CD4-positive, CD25-positive, alpha-beta regulatory T cell (primary cell): ENCODE data around the gene LRRC52. TPM values are rescaled to one million over a fixed set of nuclear protein-coding genes. Genes with fewer than 3 reads are reported as not detected.
A peak's percentile ranks its signal among the peaks of the same experiment; 100 is the strongest.

Experiments
- ATAC-seq, 2 donors: fragments of 150-1000 bp; cut with Tn5 transposase; one replicate each; pipeline ENCODE4 v1.10.0; 2021; ENCODE audit warnings: low read depth in 2 of 2, moderate number of reproducible peaks in 2 of 2, moderate library complexity in 1 of 2
- DNase-seq, 3 donors: peaks; one replicate each; pipeline versions ENCODE4 v3.0.0 to v3.0.0-alpha.2; 2012 to 2022; ENCODE audit warnings: mixed read lengths in 1 of 3
- H3K27ac ChIP-seq: one replicate; pipeline ENCODE4 v1.7.0; 2013; ENCODE audit warnings: mild to moderate bottlenecking, low read length; ENCODE audit not compliant: insufficient read depth, poor library complexity, severe bottlenecking
- H3K27me3 ChIP-seq: one replicate; pipeline ENCODE4 v1.7.0; 2013; ENCODE audit warnings: low read length; ENCODE audit not compliant: control insufficient read depth, insufficient read depth
- H3K36me3 ChIP-seq: one replicate; pipeline ENCODE4 v1.7.0; 2013; ENCODE audit warnings: mild to moderate bottlenecking, low read length, moderate library complexity; ENCODE audit not compliant: control insufficient read depth, insufficient read depth
- H3K4me1 ChIP-seq: 2 replicates; pipeline ENCODE4 v1.7.0; 2013; ENCODE audit warnings: mild to moderate bottlenecking, low read length; ENCODE audit not compliant: insufficient read depth, control insufficient read depth, poor library complexity, severe bottlenecking
- H3K4me3 ChIP-seq: one replicate; pipeline ENCODE4 v1.7.0; 2013; ENCODE audit warnings: low read depth, mild to moderate bottlenecking, low read length, moderate library complexity
- H3K9me3 ChIP-seq, 2 experiments: 1 replicate in 1 of 2; 2 replicates in 1 of 2; pipeline ENCODE4 v1.7.0; 2013; ENCODE audit warnings: low read length in 2 of 2, mild to moderate bottlenecking in 1 of 2, moderate library complexity in 1 of 2; ENCODE audit not compliant: control insufficient read depth in 2 of 2
- H3K27ac Mint-ChIP-seq, 3 donors: one replicate each; pipeline ENCODE4 v1.8.0; 2020 to 2022; ENCODE audit warnings: mild to moderate bottlenecking in 3 of 3, mixed read lengths in 3 of 3, moderate library complexity in 2 of 3
- H3K27me3 Mint-ChIP-seq: one replicate; pipeline ENCODE4 v1.8.0; 2022; ENCODE audit warnings: mild to moderate bottlenecking, mixed read lengths
- H3K36me3 Mint-ChIP-seq: one replicate; pipeline ENCODE4 v1.8.0; 2020; ENCODE audit warnings: mixed read lengths
- H3K4me1 Mint-ChIP-seq, 4 donors: one replicate each; pipeline ENCODE4 v1.8.0; 2020 to 2022; ENCODE audit warnings: mixed read lengths in 4 of 4, mild to moderate bottlenecking in 1 of 4
- H3K4me3 Mint-ChIP-seq, 4 donors: one replicate each; pipeline ENCODE4 v1.8.0; 2020 to 2022; ENCODE audit warnings: mild to moderate bottlenecking in 4 of 4, mixed read lengths in 4 of 4, moderate library complexity in 3 of 4
- H3K9me3 Mint-ChIP-seq, 7 donors: one replicate each; pipeline ENCODE4 v1.8.0; 2020 to 2022; ENCODE audit warnings: mixed read lengths in 7 of 7, mild to moderate bottlenecking in 3 of 7, moderate library complexity in 2 of 7
- polyA plus RNA-seq, 4 donors: library from polyadenylated mRNA; unstranded; fragments of 300-500 nt; fragmentation: Illumina TruSeq; gene quantifications; one replicate each; pipeline ENCODE4 v1.2.3, GENCODE V29; 2021
- total RNA-seq: library from RNA; stranded (reverse); gene quantifications from one replicate; pipeline ENCODE4 v1.2.3, GENCODE V29; 2022

LRRC52 gene
- total and polyA plus RNA-seq, 5 donors from 2014 or later: not detected

DNA sequence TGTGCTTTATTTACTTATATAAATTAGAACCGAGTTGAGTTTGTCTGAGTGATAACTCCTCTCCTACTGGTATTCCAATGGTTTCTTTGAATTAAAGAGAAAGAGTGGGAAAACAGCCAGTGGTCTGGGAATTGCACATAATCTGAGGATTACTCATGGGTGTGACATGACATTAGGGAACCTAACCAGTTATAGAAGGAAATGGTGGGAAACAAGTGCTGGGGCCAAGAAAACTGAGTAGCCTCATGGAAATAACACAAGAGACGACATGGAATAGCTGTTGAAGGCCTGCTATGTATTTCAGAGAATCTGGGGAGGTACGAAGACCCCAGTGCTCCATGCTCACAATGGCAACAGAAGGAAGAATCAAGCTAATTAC is 41.8 kb upstream of the LRRC52 start:
- H3K9me3 Mint-ChIP-seq: peaks cover 0 to 2% (median 0%) of the 10 kb centered on the region in 7 donors

DNA sequence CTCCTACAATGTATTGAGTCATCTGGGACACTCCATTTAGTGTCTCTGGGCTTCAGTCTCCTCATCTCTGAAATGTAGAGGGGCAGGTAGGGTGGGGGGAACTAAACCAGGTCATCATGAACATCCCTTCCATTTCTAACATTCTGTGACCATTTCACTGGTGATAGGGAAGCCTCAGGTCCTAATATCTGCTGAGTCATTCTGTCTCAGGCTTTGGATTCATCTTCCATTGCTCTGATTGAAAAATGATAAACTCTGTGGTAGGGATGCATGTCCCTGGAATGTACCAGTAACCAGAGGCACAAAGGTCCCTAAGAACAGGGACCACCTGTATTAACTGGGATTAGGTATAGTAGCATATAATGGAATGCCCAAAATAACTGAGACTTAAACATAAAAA is 36.2 kb upstream of the LRRC52 start:
- Mint-ChIP-seq H3K36me3 (no peaks in the 10 kb centered on the region), H3K4me3 (no peak overlapping the region), H3K27me3 (peaks cover 18% of the 10 kb centered on the region)

More for the DNA sequence above, 41.8 kb upstream of the LRRC52 start:
- no peak overlapping the region for H3K4me3 Mint-ChIP-seq
- H3K4me1 ChIP-seq: no peaks in the 10 kb centered on the region
- peaks cover 5% of the 10 kb centered on the region for H3K27me3 ChIP-seq
- no peak overlapping the region for H3K27ac Mint-ChIP-seq
- H3K4me1 Mint-ChIP-seq: no peaks in the 10 kb centered on the region
- H3K27ac ChIP-seq: no peak overlapping the region
- H3K4me3 ChIP-seq: no peak overlapping the region
- ATAC-seq: no peak
- DNase-seq: no peak
- peaks cover 13% of the 10 kb centered on the region for H3K27me3 Mint-ChIP-seq
- no peaks in the 10 kb centered on the region for H3K36me3 Mint-ChIP-seq
- H3K36me3 ChIP-seq: no peaks in the 10 kb centered on the region
- H3K9me3 ChIP-seq: no peaks in the 10 kb centered on the region

DNA sequence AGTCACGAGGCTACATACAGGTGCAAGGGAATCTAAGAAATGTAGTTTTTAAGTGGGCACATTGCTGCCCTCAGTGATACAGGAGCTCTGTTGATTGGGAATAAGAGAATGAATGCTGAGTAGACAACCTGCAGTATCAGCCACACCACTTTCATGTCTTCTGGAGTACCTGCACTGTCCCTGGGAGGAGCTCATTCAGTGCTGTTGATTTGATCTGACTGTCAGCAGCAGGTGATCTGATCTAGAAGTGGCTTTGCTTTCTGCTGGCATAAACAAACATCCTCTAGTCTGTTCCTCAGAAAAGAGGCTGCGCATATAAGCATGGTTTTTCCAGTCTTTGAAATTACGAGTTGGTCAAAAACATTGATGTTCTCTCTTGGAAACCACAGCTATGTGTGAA is 35.5 kb upstream of the LRRC52 start:
- DNase-seq: no peak
- H3K27me3 Mint-ChIP-seq: peaks cover 18% of the 10 kb centered on the region

More for the DNA sequence above, 36.2 kb upstream of the LRRC52 start:
- H3K27me3 ChIP-seq: peaks cover 1% of the 10 kb centered on the region
- Mint-ChIP-seq H3K4me1 (no peaks in the 10 kb centered on the region), H3K27ac (no peak overlapping the region), H3K9me3 (peaks cover 0 to 2% (median 0%) of the 10 kb centered on the region in 7 donors)
- DNase-seq (no peak), ATAC-seq (no peak)
- no peaks in the 10 kb centered on the region for H3K4me1 ChIP-seq
- H3K4me3 ChIP-seq: no peak overlapping the region
- no peaks in the 10 kb centered on the region for H3K36me3 ChIP-seq
- H3K9me3 ChIP-seq: no peaks in the 10 kb centered on the region
- H3K27ac ChIP-seq: no peak overlapping the region

DNA sequence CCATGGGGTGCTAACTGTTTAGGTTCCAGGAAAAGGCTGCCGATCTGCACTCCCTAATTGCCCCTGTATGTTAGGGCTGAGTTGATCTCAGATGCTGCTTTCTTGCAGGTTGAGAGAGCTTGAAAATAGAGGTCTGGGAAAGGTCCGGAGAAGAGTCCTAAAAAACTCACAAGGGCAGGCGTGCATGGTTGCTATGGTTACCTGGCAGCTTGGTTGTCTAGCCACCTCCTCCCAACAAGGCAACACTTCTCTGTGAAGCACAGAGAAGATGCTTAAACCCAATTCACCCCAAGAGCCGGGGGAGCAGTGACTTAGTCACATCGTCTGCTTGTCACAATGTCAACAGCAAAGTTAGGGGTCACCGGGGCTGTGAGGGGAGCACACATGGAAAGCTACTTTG is 31.0 kb upstream of the LRRC52 start:
- DNase-seq: no peak
- Histone ChIP-seq H3K9me3 (no peaks in the 10 kb centered on the region), H3K36me3 (no peaks in the 10 kb centered on the region), H3K27me3 (peaks cover 5% of the 10 kb centered on the region), H3K4me1 (no peaks in the 10 kb centered on the region), H3K4me3 (no peak overlapping the region), H3K27ac (no peak overlapping the region)
- peaks cover 12% of the 10 kb centered on the region for H3K27me3 Mint-ChIP-seq
- no peak overlapping the region for H3K4me3 Mint-ChIP-seq
- no peak for ATAC-seq
- no peaks in the 10 kb centered on the region for H3K36me3 Mint-ChIP-seq
- H3K4me1 Mint-ChIP-seq: no peaks in the 10 kb centered on the region
- no peaks in the 10 kb centered on the region for H3K9me3 Mint-ChIP-seq
- no peak overlapping the region for H3K27ac Mint-ChIP-seq

More for the DNA sequence above, 35.5 kb upstream of the LRRC52 start:
- Mint-ChIP-seq H3K27ac (no peak overlapping the region), H3K9me3 (peaks cover 0 to 2% (median 0%) of the 10 kb centered on the region in 7 donors), H3K36me3 (no peaks in the 10 kb centered on the region), H3K4me3 (no peak overlapping the region), H3K4me1 (no peaks in the 10 kb centered on the region)
- no peak overlapping the region for H3K4me3 ChIP-seq
- H3K27ac ChIP-seq: no peak overlapping the region
- H3K4me1 ChIP-seq: no peaks in the 10 kb centered on the region
- H3K9me3 ChIP-seq: no peaks in the 10 kb centered on the region
- ATAC-seq: no peak
- no peaks in the 10 kb centered on the region for H3K36me3 ChIP-seq
- no peaks in the 10 kb centered on the region for H3K27me3 ChIP-seq

DNA sequence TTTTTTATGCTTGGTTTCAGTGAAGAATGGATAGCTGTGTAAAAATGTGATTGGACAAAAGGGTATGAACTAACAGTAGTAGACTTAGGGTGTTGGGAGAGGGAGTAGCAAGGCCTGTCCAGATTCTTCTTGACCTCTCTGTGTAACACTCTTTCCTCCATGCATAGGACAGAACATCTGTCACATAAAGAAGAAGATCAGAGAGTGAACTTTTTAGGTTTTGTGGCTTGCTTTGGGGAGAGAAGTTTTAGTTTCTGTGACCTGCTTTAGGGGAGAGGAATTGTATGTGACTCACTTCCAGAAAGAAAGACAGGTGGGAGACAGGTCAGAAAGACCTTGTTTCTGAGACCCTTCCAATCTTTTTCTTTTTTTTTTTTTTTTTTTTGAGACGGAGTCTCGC is 27.3 kb upstream of the LRRC52 start:
- no peak overlapping the region for H3K4me3 ChIP-seq
- no peaks in the 10 kb centered on the region for H3K36me3 ChIP-seq
- peaks cover under 1 to 4% of the 10 kb centered on the region in 2 experiments for H3K9me3 ChIP-seq
- no peaks in the 10 kb centered on the region for H3K4me1 ChIP-seq
- ATAC-seq (no peak), DNase-seq (no peak)
- H3K27me3 ChIP-seq: peaks cover 9% of the 10 kb centered on the region
- H3K27ac ChIP-seq: no peak overlapping the region
- Mint-ChIP-seq H3K36me3 (no peaks in the 10 kb centered on the region), H3K27ac (no peak overlapping the region), H3K4me3 (no peak overlapping the region), H3K27me3 (peaks cover 28% of the 10 kb centered on the region), H3K9me3 (peaks cover 0 to 20% (median 4%) of the 10 kb centered on the region in 7 donors), H3K4me1 (no peaks in the 10 kb centered on the region)

DNA sequence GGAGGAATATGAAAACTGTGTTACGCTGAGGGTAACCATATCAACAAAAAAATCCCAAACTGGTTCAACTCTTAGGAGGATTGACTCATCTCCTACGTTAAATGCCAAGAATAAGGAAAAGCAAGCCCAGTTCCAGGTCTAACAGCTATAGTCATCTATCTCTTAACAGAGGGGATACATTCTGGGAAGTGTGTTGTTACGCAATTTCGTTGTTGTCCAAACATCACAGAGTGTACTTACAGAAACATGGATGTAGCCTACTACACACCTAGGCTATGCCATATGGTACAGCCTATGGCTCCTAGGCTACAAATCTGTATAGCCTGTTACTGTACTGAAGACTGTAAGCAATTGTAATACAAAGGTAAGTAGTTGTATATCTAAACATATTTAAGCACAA is 23.2 kb upstream of the LRRC52 start:
- H3K27ac Mint-ChIP-seq: no peak overlapping the region
- DNase-seq (no peak), ATAC-seq (no peak)
- Histone ChIP-seq H3K4me1 (no peaks in the 10 kb centered on the region), H3K4me3 (no peak overlapping the region), H3K27ac (no peak overlapping the region), H3K9me3 (peaks cover 11 to 17% of the 10 kb centered on the region in 2 experiments), H3K36me3 (no peaks in the 10 kb centered on the region), H3K27me3 (peaks cover 6% of the 10 kb centered on the region)
- peaks cover 44% of the 10 kb centered on the region for H3K27me3 Mint-ChIP-seq
- no peak overlapping the region for H3K4me3 Mint-ChIP-seq
- peaks cover 0 to 31% (median 6%) of the 10 kb centered on the region in 7 donors for H3K9me3 Mint-ChIP-seq
- H3K36me3 Mint-ChIP-seq: no peaks in the 10 kb centered on the region
- H3K4me1 Mint-ChIP-seq: no peaks in the 10 kb centered on the region

DNA sequence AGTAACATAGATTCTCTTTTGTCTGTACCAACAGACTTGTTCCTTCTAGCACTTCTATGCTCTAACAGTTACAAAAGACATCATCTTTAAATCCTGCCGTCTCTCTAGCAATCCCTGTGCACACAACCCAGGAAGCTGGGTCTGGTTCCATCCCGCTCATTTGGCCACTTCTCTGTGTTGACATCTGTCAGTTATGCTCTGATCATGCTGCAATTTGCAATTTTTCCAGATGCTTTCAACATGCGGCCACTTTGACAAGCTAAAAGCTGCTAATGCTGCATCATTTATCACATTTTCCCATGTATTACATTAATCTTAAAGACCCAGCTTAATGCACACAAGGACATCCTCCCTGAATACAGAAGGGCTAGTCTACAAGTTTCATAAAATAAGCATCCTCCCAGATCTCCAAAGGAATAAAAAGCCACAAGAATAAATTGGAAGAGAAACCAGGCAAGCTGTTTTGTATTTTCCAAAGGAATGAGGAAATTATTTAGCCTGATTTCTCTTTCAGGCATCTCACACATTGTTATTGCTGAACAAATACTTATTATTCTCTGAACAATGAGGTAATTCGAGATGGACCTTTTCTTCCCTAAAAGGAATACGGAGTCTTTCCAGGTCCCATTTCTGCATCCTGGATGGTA is 19.0 kb upstream of the LRRC52 start:
- Mint-ChIP-seq H3K9me3 (peaks cover 0 to 21% (median 6%) of the 10 kb centered on the region in 7 donors), H3K4me3 (no peak overlapping the region), H3K36me3 (no peaks in the 10 kb centered on the region), H3K27me3 (peaks cover 53% of the 10 kb centered on the region), H3K27ac (no peak overlapping the region), H3K4me1 (peaks cover 0 to 2% (median 0%) of the 10 kb centered on the region in 4 donors)
- ATAC-seq (no peak), DNase-seq (no peak)
- H3K9me3 ChIP-seq: peaks cover 11 to 17% of the 10 kb centered on the region in 2 experiments
- H3K4me3 ChIP-seq: no peak overlapping the region
- no peaks in the 10 kb centered on the region for H3K4me1 ChIP-seq
- peaks cover 7% of the 10 kb centered on the region for H3K27me3 ChIP-seq
- H3K27ac ChIP-seq: no peak overlapping the region
- H3K36me3 ChIP-seq: no peaks in the 10 kb centered on the region

DNA sequence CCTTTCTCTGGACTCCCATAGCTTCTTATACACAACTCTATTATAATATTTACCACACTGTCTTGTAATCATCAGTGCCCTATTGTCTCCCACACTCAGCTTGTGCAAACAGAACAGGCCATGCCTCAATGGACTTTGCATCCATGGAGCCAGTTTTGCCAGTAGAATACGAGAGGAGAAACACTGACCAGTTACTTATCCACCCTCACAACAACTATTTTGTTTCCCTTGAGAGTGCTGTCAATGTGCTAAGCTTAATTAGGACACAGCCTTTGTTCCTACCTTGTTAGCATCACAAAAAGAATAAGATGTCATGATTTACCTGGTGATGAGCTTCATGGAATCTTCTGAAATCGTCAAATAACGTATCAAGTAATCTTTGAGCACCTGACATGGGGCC is 18.1 kb upstream of the LRRC52 start:
- ATAC-seq (no peak), DNase-seq (no peak)
- Histone ChIP-seq H3K4me1 (no peaks in the 10 kb centered on the region), H3K9me3 (peaks cover 11 to 17% of the 10 kb centered on the region in 2 experiments), H3K36me3 (no peaks in the 10 kb centered on the region), H3K4me3 (no peak overlapping the region), H3K27me3 (peaks cover 10% of the 10 kb centered on the region), H3K27ac (no peak overlapping the region)
- peaks cover 49% of the 10 kb centered on the region for H3K27me3 Mint-ChIP-seq
- H3K4me3 Mint-ChIP-seq: no peak overlapping the region
- peaks cover 0 to 15% (median 6%) of the 10 kb centered on the region in 7 donors for H3K9me3 Mint-ChIP-seq
- peaks cover 0 to 2% (median 0%) of the 10 kb centered on the region in 4 donors for H3K4me1 Mint-ChIP-seq
- no peaks in the 10 kb centered on the region for H3K36me3 Mint-ChIP-seq
- H3K27ac Mint-ChIP-seq: peak overlapping the region in 1 of 3 donors; percentile 24
